Measurements from ENCODE around the gene CAMKK1. TPM values are rescaled to one million over a fixed set of nuclear protein-coding genes. Genes with fewer than 3 reads are reported as not detected.

CAMKK1 gene
- total RNA-seq, 2 experiments from 2014 or later: 6.7 to 6.9 TPM

GRCh38 chr17:3818786-3819185 lies 74.1 kb downstream of the CAMKK1 start:
- DNase-seq (no peak), ATAC-seq (no peak)
- CTCF ChIA-PET: interaction anchor here (1.5 to 5.4 kb wide), 2 partner anchors 8 to 81 kb away, joined by 11 to 43 read pairs; no protein-coding TSS in a partner anchor
- peaks cover 42% of the 10 kb centered on the region for H3K36me3 Mint-ChIP-seq (ENCODE audit: low read depth)
- no peaks in the 10 kb centered on the region for H3K27me3 Mint-ChIP-seq
- TF ChIP-seq, protein P1, sequence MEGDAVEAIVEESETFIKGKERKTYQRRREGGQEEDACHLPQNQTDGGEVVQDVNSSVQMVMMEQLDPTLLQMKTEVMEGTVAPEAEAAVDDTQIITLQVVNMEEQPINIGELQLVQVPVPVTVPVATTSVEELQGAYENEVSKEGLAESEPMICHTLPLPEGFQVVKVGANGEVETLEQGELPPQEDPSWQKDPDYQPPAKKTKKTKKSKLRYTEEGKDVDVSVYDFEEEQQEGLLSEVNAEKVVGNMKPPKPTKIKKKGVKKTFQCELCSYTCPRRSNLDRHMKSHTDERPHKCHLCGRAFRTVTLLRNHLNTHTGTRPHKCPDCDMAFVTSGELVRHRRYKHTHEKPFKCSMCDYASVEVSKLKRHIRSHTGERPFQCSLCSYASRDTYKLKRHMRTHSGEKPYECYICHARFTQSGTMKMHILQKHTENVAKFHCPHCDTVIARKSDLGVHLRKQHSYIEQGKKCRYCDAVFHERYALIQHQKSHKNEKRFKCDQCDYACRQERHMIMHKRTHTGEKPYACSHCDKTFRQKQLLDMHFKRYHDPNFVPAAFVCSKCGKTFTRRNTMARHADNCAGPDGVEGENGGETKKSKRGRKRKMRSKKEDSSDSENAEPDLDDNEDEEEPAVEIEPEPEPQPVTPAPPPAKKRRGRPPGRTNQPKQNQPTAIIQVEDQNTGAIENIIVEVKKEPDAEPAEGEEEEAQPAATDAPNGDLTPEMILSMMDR (IDR thresholded peaks at IDR 0.05): no peak
- peaks cover 2% of the 10 kb centered on the region for H3K4me1 Mint-ChIP-seq (ENCODE audit: low read depth)
- intact Hi-C loops (cut with micrococcal nuclease): no loop called here
- POLR2A ChIA-PET: no interaction called here
- no peak overlapping the region for H3K4me3 Mint-ChIP-seq
- H3K9me3 Mint-ChIP-seq: no peaks in the 10 kb centered on the region
- H3K27ac Mint-ChIP-seq: no peak overlapping the region

- POLR2A ChIA-PET: interaction anchor here (1.2 kb wide), 1 partner anchor 53 kb away, joined by 3 read pairs; no protein-coding TSS in a partner anchor
- Mint-ChIP-seq H3K27ac (no peak overlapping the region), H3K9me3 (no peaks in the 10 kb centered on the region), H3K27me3 (no peaks in the 10 kb centered on the region), H3K4me3 (no peak overlapping the region), H3K36me3 (ENCODE audit: low read depth) (peaks cover 44% of the 10 kb centered on the region), H3K4me1 (ENCODE audit: low read depth) (peaks cover 2% of the 10 kb centered on the region)
- CTCF ChIA-PET: interaction anchor here (0.7 to 5.4 kb wide), 6 partner anchors 9 to 96 kb away, joined by 3 to 43 read pairs (median 4); partner anchors contain the start of gene HASPIN
- TF ChIP-seq, protein P1 (IDR thresholded peaks at IDR 0.05): no peak
- intact Hi-C loops (cut with micrococcal nuclease): no loop called here
- ATAC-seq: no peak
- DNase-seq: no peak
Measured at GRCh38 chr17:3817851-3818605, 74.8 kb downstream of the CAMKK1 start.

DNA sequence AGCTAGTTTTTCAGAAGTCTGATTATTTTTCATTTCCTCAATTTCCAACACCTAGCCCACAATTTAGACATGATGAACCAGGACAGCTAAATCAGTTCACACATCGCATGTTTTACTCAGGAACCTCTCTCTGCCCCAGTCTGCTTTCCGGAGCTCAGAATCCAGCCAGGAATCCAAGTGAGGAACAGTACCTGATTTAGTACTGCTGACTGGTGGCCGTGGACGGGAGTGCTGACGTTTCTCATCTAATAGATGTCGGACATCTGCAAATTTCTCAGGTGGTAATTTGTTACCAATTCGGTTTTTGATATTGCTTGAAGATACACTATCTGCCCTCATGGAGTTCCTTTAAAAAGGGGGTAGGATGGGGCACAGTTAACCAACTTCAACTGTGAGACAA lies 76.9 kb downstream of the CAMKK1 start:
- TF ChIP-seq, protein P1 (IDR thresholded peaks at IDR 0.05): no peak
- H3K4me3 Mint-ChIP-seq: no peak overlapping the region
- CTCF ChIA-PET: interaction anchor here (1.0 to 5.4 kb wide), 4 partner anchors 12 to 133 kb away, joined by 3 to 43 read pairs (median 12); no protein-coding TSS in a partner anchor
- no peaks in the 10 kb centered on the region for H3K27me3 Mint-ChIP-seq
- H3K9me3 Mint-ChIP-seq: no peaks in the 10 kb centered on the region
- ATAC-seq: no peak
- no peaks in the 10 kb centered on the region for H3K4me1 Mint-ChIP-seq (ENCODE audit: low read depth)
- POLR2A ChIA-PET: interaction anchor here (1.4 kb wide), 1 partner anchor 20 kb away, joined by 4 read pairs; no protein-coding TSS in a partner anchor
- no peak for DNase-seq
- peaks cover 40% of the 10 kb centered on the region for H3K36me3 Mint-ChIP-seq (ENCODE audit: low read depth)
- intact Hi-C loops (cut with micrococcal nuclease): no loop called here
- H3K27ac Mint-ChIP-seq: no peak overlapping the region

- H3K36me3 Mint-ChIP-seq (ENCODE audit: low read depth): peaks cover 40% of the 10 kb centered on the region
- no peak for ATAC-seq
- H3K27me3 Mint-ChIP-seq: no peaks in the 10 kb centered on the region
- TF ChIP-seq, protein P1 (IDR thresholded peaks at IDR 0.05): no peak
- peak overlapping the region; percentile 37 for H3K27ac Mint-ChIP-seq
- intact Hi-C loops (cut with micrococcal nuclease): no loop called here
- no peaks in the 10 kb centered on the region for H3K9me3 Mint-ChIP-seq
- H3K4me3 Mint-ChIP-seq: no peak overlapping the region
- no peak for DNase-seq
- H3K4me1 Mint-ChIP-seq (ENCODE audit: low read depth): no peaks in the 10 kb centered on the region
- CTCF ChIA-PET: interaction anchor here (1.0 to 5.4 kb wide), 3 partner anchors 13 to 80 kb away, joined by 3 to 43 read pairs (median 21); no protein-coding TSS in a partner anchor
- POLR2A ChIA-PET: interaction anchor here (0.9 kb wide), 1 partner anchor 10 kb away, joined by 4 read pairs; no protein-coding TSS in a partner anchor
Measured at GRCh38 chr17:3815122-3815521, 77.7 kb downstream of the CAMKK1 start.

- no peak for ATAC-seq
- Mint-ChIP-seq H3K36me3 (ENCODE audit: low read depth) (peaks cover 46% of the 10 kb centered on the region), H3K27me3 (no peaks in the 10 kb centered on the region), H3K27ac (no peak overlapping the region), H3K9me3 (no peaks in the 10 kb centered on the region), H3K4me1 (ENCODE audit: low read depth) (no peaks in the 10 kb centered on the region), H3K4me3 (no peak overlapping the region)
- ChIA-PET POLR2A (interaction anchor here (0.9 kb wide), 1 partner anchor 10 kb away, joined by 4 read pairs; no protein-coding TSS in a partner anchor), CTCF (interaction anchor here (3.1 to 5.4 kb wide), 2 partner anchors 13 to 76 kb away, joined by 21 to 43 read pairs; no protein-coding TSS in a partner anchor)
- DNase-seq: no peak
- TF ChIP-seq, protein P1 (IDR thresholded peaks at IDR 0.05): no peak
- intact Hi-C loops (cut with micrococcal nuclease): no loop called here
Measured at GRCh38 chr17:3814361-3814760, 78.5 kb downstream of the CAMKK1 start.

Data from activated CD8-positive, alpha-beta T cell treated with anti-CD3 and anti-CD28 coated beads for 36 hours (primary cell).